Omental fat pad (tissue), 4 donors: ENCODE results near the gene GRIK1. TPM values are rescaled to one million over a fixed set of nuclear protein-coding genes. Genes with fewer than 3 reads are reported as not detected.

ENCODE experiments used
- ATAC-seq: fragments of 150-250 bp; one replicate; pipeline ENCODE4 v1.9.1; 2016; ENCODE audit warnings: mild to moderate bottlenecking, moderate library complexity; ENCODE audit not compliant: low FRiP score
- DNase-seq: peaks from one replicate; pipeline ENCODE4 v3.0.0-alpha.2; 2019; ENCODE audit warnings: low spot score
- CTCF ChIP-seq, 3 donors: fragments of 450-650 bp; IDR thresholded peaks; one replicate each; pipeline ENCODE4 v1.5.1; 2016 to 2017; ENCODE audit warnings: antibody characterized with exemption in 3 of 3, mild to moderate bottlenecking in 3 of 3, moderate library complexity in 2 of 3
- total RNA-seq, 4 donors: library from RNA; depleted of rRNA; stranded (reverse); fragments of >200 nt; gene quantifications; one replicate each; pipeline ENCODE4 v1.1.0, GENCODE V29; 2016

GRIK1 gene
- total RNA-seq, 4 donors from 2014 or later, result 0.09 to 0.44 (median 0.32) TPM; not detected in 1

DNA sequence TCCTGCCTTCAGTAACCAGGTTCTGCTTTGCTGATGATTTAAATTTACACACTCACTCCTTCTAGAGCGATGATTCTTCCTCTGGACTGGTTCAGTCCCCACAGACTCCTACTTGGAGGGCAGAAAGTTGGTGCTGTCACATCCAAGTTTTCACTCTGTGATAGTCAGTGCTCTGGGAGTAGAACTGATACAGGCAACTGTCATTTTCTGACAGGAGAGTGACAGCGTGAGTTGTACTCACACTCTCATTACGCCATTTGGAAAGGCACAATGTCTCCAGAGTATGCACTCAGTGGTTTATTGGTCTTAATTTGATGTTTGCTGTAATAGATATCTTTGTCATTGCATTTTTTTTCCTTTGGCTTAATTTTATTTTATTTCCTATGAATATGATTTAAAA, 96.0 kb downstream of the GRIK1 start:
- ATAC-seq (no peak), DNase-seq (no peak)
- TF ChIP-seq CTCF (IDR thresholded peaks at IDR 0.05), result no peak

- no peak for TF ChIP-seq CTCF (IDR thresholded peaks at IDR 0.05)
- no peak for ATAC-seq
- no peak for DNase-seq
These were observed 105.2 kb downstream of the GRIK1 start for GRCh38 chr21:29834617-29835016.

DNA sequence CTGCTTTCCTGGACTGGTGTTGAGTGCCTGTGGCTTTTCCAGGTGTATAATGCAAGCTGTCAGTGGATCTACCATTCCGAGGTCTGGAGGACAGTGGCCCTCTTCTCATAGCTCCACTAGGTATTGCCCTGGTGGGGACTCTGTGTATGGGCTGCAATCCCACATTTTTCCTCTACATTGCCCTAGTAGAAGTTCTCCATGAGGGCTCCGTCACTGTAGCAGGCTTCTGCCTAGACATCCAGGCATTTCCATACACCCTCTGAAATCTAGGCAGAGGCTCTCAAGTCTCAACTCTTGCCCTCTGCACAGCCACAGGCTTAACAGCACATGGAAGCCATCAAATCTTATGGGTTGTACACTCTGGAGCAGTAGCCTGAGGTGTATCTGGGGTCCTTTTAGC, 107.6 kb downstream of the GRIK1 start:
- ATAC-seq, result no peak
- no peak for TF ChIP-seq CTCF (IDR thresholded peaks at IDR 0.05)
- DNase-seq, result no peak

DNA sequence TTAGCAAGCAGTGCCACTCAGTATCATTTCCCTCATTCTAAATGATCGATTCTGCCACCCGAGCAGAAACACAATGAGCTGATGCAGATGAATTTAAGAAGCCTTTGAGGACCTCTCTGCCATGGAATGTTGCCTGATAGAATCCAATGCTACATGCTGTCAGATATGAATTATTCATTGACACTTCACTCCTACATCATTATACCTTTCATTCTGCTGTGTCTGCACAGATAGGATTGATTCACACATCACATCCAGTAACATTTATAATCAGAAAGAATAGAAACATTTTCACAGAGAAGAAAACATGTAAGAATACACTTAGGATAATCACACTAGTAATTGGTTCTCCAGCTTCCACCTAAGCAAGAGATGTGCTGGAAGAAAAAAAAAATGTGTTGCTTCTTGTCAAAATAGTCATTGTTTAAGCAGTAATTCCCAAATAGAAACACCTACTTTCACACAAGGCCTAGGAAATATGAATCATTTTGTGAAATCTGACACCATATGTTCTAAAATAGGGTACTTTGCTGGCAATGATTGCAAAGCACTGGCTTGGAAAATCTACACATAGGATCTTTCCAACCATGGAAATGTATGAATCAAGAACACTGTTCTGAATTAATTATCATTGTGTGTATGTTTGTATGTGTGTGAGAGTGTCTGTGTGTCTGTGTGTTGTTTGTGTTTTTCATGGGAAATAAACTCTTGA, 110.1 kb downstream of the GRIK1 start:
- DNase-seq, result no peak
- TF ChIP-seq CTCF (IDR thresholded peaks at IDR 0.05), result no peak
- ATAC-seq, result no peak

DNA sequence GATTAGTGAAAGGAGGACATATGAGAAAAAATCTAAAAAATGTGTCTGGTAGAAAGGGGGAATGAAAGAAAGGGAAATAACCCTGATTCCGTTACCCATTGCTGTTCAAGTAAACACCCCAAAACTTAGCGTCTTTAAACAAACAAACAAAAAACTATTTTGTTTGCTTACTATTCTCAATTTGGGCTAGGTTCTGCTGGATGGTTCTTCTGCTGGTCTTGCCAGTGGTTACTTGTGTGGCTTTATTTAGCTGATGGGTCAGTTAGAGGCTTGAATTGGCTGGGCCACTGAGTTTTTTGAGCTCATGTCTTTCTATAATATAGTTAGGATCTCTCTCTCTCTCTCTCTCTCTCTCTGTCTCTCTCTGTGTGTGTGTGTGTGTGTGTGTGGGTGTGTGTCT, 112.1 kb downstream of the GRIK1 start:
- no peak for TF ChIP-seq CTCF (IDR thresholded peaks at IDR 0.05)
- ATAC-seq (no peak), DNase-seq (no peak)

GRCh38 chr21:29827236-29827635, 112.6 kb downstream of the GRIK1 start:
- ATAC-seq, result no peak
- no peak for DNase-seq
- no peak for TF ChIP-seq CTCF (IDR thresholded peaks at IDR 0.05)

DNA sequence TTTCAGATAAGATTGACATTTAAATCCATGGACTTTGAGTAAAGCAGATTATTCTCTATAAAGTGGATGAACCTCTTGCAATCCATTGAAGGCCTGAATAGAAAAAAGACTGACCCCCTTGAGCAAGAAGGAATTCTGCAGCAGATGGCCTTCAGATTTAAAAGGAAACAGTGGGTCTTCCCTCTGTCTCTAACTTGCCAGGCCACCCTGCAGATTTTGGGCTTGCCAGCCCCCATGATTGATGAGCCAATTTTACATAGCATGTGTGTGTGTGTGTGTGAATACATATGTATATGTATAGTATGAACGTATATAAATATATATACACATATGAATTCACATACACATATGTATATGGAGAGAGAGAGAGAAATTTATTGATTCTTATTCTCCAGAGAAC, 113.4 kb downstream of the GRIK1 start:
- no peak for ATAC-seq
- no peak for TF ChIP-seq CTCF (IDR thresholded peaks at IDR 0.05)
- no peak for DNase-seq
